SK-N-MC (cell line): ENCODE measurements around the gene BACH2.

Experiments
- EZH2 ChIP-seq: fragments of 200-600 bp; sonication (generic); IDR thresholded peaks from one replicate; pipeline ENCODE4 v1.6.1; 2017; ENCODE audit warnings: antibody characterized with exemption
- POLR2AphosphoS5 ChIP-seq: IDR thresholded peaks from 2 replicates; pipeline ENCODE4 v1.6.1; 2012; ENCODE audit warnings: mild to moderate bottlenecking, low read depth, low read length, borderline replicate concordance

- no peak for TF ChIP-seq POLR2AphosphoS5
- no peak for TF ChIP-seq EZH2
Measured at GRCh38 chr6:90086517-90086916, 210.1 kb downstream of the BACH2 start.
